Measurements from ENCODE around the gene KIAA1328.

KIAA1328 gene

DNA sequence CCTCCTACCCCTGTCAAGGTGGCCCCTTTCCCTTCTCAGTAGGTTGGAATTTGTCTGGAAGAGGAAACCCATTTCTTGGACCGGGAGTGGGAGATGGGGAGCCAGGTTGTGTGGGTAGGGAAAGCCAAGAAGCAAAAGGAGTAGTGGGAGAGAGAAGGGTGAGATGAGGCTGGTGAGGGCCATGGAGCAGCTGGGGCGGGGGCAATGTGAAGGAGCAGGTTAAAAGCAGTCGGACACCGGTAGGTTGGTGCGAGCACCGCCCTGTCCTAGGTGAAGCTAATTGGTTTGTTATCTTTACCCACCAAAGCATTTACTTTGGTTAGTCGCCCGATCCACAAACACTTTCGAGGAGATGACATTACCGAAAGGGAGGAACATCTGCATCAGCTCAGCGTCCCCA is 429.9 kb downstream of the KIAA1328 start:
- no peak for DNase-seq

DNA sequence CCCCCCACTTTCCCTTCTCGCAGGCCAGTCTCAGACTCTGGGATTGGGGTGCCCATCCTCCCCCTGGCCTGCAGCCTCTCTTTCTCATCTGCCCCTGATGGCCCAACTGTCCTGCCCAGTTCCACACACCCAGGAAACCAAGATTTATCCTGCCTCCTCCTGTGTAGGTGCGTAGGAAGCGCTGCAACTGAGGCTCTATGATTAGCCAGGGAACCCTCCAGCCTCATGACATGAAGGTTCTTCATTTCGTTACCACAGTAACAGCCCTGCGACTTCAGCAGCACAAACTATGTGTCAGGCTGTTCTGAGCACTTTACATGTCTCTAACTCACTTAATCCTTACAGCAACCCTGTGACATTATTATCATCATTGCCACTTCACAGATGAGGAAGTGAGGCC is 430.8 kb downstream of the KIAA1328 start:
- no peak for DNase-seq

DNA sequence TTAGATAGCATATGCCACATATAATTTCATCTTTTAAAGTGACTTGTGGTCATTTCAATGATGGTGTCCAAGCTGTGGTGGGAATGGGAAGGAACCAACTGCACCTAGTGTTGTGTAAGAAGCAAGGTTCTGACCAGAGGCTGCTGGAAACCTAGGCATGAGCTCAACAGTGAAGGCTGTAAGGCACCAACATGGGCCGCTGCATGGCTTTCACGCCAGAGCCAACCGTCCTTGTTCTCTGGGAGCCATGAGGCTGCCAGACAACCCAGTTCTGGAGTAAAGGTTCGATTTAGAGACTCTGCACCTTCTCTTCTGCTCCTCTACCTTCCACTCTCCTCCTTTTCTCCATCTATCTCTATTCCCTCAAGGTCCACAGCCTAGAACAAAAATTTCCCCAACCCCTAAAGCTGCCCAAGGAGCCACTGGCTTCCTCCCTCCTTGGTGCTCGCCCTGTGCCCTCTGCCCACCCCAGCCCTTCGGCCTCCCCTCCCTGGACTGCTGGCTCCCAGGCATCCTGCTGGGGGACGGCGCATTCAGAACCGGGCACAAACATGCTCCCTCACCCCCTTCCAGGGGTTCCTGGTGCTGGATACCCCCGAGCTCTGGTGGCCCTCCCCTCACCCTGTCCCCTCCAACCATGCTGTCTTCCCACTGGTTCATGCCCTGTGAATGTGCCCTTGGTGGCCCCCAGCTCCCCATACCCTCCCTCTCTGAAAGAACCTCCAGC is 431.6 kb downstream of the KIAA1328 start:
- DNase-seq: no peak

DNA sequence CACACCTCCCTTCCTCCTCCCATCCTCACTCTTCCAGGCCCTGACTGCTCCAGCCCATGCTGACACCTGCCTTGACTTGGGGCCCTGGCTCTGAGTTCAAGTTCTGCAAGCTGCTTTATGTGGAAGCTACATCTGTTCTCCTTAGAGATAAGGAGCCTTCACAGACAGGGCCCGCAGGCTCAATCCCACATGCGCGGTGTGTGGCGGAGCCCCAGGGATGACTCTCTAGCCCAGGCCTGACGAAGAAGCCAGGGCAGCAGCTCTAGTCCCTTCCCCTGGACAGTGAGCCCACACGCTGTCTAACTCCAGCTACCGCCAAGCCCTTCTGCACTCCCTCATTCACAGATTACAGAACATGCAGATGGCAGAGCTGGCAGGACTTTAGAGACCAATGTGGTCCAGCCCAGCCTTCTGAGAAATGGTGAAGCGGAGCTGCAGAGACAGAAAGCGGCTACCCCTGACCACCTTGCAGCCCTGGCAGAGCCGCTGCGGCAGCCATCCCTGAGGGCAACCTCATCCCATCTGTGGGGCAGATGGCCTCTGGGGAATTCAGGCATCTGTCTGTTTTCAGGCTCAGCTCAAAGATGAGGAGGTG is 432.4 kb downstream of the KIAA1328 start:
- DNase-seq: no peak

DNA sequence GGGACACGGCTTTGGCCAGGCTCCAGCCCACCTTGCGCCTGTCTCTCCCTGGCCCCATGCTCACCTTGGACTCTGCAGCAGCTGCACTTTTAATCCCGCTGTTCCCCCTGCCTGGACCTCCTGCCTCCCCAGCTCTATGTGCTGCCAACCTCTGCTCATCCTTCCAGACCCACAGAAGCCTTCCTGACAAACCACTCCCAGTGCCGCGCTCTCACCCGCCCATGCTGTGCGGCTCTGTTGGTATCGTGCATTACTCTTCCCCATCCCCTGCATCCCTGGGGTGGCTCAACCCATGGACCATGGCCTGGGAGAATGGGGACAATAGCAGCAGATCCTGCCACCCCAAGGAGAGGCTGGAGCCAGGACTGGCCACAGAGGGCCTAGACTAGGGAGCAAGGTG is 433.1 kb downstream of the KIAA1328 start:
- DNase-seq: no peak

DNA sequence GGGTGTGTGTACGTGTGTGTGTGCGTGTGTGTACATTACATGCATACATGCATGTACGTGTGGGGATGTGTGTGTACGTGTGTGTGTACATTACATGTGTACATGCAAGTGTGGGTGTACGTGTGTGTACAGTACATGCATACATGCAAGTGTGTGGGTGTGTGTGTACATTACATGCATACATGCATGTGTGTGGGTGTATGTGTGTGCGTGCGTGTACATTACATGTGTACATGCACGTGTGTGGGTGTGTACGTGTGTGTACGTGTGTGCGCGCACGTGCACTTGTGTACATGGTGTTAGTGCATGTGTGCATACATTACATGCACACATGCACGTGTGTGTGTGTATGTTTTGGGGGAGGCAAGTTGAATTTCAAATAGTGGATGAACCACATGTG is 436.0 kb downstream of the KIAA1328 start:
- DNase-seq: no peak

DNA sequence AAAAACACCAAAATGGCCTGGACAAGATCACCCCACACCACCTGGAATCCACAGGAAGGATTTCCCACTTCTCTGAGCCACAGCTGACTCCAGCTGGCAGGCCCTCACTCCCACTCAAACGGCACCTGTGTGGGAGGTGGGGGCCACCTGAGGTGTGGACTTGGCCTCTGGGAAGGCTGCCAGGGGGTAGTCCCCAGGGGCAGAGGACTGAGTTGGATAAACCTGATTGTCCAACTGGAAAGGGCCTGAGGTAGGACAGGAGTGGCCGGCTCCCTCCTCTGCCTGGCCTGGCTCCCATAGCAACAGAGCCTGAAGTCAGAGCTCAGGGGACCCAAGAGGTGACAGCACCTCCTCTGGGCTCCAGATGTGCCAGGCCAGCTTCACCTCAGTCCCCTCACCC is 436.5 kb downstream of the KIAA1328 start:
- no peak for DNase-seq

DNA sequence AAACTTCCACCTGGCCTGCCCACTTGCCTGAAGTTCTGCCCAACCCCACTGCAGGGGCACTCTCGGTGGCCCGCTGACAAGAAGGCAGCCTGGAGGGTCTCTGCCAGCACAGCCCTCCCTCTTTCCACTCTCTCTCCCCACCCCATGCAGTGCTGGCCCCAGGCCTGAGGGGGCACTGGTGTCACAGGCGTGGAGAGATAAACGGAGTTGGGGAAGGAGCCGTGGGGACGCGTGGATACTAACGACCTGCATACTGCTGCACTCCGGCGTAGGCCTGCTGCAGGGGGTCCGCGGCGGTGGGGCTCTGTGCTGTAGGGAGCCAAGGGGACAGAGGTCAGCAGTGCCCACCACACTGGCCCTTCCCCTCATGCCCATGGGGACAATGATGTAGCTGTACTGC is 437.4 kb downstream of the KIAA1328 start:
- DNase-seq: no peak

DNA sequence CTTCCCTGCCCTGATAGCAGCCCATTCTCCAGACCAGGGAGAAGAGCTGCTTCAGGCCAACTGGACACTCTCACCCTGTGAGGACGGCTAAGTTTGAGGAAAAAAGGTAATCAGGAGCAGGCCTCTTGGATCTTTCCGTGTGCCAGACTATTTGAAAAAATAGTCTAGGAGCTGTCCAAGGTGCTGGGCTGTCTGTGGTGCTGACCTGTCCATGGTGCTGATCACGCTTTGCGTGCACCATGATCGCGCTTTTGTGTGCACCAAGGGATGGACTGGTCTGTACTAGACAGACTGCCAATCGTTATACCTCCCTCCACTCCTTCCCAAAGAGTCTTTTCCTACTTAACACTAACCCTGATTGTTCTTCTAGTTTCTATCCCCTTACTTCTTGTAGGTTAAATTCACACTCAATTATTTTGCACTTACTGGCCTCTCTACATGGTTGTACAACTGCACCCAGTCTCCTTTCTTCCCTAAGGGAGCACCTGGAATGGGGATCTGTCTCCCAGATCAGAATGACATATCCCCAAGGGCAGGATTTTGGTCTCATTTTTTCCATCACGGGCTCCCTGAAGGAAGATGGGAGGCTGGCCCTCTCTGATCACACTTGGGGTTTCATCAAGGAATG is 441.2 kb downstream of the KIAA1328 start:
- no peak for DNase-seq

DNA sequence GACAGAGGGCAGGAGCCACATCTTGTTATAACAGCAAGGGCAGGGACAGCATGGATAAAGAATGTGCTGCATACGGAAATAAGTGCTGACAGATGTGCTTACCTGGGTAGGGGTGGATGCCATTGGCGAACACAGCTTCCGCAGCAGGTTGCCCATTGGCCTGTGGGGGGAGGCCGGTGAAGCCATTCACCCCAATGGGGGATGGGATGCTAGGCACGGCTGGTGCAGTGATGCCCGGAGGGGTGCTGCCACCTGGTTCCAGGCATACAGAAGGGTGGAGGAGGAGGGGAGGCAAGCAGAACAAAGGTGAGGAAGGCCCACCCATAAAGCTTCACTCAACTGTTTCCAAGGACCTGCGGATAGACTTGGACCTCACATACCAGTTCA is 441.7 kb downstream of the KIAA1328 start:
- no peak for DNase-seq

DNA sequence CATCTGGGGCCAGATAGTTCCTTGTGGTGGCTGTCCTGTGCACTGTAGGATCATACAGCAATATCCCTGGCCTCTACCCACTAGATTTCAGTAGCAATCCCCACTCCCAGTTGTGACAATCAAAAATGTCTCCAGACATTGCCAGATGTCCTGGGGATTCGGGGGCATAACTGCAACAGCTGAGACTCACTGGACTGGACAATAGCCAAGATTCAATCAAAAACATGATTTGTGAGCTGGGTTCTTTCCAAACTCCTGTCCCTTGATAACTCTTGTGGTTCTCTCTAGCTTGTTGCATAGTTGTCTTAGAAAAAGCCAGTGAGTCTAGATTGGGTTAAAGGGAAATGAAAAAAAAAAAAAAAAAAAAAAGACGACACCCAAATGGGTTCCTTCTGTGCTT is 443.3 kb downstream of the KIAA1328 start:
- no peak for DNase-seq

DNA sequence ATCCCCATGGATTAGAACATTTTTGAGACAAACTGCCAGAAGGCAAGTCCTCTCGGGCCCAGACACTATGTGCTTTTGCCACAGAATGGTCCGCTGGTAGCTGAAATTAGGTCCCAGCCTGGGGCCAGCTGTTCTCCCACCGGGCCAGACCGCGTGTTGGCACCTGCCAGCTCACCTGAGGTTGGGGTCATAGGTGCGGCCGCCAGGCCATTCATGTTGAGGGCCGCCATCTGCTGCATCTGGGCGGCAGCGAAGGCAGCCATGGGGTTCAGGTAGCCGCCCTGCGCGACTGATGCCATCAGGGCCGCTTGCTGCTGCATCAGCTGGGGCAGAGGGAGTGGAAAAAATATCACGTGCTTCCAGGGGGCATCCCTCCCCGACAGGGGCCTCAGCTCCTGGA is 443.9 kb downstream of the KIAA1328 start:
- DNase-seq: no peak

DNA sequence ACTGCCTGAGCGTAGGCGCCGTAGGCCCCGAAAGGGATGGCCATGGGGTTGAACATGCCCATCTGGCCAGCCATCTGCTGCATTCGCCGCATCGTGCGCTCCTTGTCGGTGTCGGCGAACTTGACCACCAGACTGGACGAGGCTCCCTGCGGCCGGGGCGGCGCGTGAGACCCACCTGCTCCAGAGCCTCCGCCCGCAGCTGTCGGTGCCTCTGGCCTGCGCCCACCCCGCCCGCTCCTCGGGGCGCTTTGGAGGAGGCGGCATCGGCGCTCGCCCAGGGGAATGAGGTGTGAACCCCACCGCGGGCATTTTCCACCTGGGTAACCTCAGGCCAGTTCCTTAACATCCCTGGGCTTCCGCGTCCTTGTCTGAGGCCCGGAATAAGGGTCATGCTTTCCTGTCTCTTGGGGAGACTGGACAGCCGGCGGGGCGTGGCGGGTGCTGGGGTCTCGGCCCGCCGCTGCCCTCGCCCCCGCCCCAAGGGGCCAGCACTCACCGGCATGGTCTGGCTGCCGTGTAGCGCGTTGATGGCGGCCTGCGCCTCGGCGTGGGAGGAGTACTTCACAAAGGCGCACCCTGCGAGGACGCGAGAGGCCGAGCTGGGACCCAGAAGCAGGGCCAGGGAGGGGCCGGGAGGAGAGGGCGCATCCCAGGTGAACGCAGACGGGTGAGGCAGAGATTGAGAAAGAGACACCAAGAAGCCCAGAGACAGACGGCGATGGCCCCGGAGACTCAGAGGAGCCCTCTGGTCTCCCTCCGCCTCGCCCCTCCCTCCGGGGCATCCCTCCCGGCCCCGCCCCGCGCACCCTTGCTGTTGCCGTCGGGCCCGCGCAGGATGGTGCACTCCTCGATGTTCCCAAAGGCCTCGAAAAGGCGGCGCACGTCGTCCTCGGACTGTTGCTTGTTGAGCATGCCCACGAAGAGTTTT is 445.6 kb downstream of the KIAA1328 start:
- no peak for DNase-seq

DNA sequence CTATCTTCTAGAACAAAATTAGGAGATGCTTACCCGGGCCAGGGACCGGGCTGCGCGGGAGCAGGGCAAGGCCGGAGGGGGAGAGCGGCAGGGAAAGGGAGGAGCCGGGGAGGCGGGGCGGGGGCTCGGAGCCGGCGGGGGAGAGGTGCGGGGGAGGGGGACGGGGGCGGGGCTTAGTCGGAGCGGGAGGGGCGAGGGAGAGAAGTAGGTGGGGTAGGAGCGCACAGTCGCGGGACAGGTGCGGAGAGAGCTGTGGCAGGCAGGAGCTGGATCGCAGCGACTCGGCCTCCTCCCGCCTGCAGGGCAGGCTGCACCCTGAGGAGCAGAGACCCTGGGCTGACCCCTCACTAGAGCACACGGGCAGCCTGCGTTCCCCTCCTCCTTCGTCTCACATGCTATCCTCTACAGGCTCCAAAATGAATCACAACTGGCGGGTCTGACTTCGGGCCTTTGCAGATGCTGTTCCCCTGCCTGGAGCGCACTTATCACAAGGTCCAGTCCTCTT is 446.4 kb downstream of the KIAA1328 start:
- DNase-seq: no peak

DNA sequence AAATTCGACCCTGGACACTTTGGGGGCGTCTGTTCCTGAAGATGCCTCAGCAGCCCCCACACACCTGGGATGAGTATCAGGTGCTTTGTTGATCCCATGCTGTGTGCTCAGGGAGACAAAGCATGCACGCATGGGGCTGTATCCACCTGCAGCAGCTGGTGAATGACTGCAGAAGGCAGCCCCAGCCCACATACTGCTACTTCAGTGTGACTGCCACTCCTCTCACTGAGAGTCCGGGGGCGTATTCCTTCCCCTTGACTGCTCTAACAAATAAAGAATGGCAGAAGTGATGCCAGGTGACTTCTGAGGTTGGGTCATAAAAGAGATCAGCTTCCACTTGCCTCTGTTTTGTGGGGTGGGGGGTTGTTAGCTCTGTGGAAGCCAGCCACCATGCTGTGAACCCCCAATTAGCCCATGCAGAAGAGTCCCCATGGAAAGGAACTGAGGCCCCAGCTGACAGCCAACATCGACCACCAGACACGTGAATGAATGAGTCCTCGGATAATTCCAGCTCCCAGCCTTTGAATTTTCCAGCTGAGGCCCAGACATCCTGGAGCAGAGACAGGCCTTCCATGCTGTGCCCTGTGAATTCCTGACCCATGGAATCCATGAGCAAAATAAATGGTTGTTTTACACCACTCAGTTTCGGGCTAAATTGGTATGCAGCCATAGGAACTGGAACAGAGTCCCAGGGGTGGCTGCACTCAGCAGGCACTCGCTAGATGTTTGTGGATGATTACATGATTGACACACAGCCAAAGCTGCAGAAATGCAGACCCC is 447.4 kb downstream of the KIAA1328 start:
- no peak for DNase-seq

DNA sequence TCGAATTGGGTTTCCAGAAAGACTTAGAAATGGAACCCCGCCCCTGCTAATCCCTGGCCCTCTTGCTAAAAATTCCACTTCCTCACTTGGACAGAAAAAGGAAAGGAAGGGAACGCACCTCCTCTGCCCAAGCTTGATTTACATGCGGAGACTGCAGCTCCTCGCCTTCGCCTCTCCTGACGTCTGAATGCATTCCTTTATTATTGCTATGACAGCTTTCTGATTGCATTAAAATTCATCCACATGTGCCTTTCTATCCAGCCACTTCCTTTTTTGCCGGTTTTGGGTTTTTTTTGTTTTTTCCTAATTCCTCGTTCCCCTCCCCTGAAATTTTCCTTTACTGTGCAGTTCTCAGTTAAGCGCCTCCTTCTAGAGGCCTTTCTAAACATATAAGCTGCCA is 448.9 kb downstream of the KIAA1328 start:
- DNase-seq: no peak
